HG03558 (cell line): Measurements from ENCODE around the gene ZNF331.

Experiments
- ATAC-seq: cut with Tn5 transposase; IDR thresholded peaks from one replicate; pipeline ENCODE4 v1.9.1; 2021; ENCODE audit warnings: moderate number of reproducible peaks; ENCODE audit not compliant: unreplicated experiment; ENCODE audit errors: extremely low read depth

ZNF331 gene

GRCh38 chr19:53555352-53555751 is 17.4 kb downstream of the ZNF331 start:
- no peak for ATAC-seq

DNA sequence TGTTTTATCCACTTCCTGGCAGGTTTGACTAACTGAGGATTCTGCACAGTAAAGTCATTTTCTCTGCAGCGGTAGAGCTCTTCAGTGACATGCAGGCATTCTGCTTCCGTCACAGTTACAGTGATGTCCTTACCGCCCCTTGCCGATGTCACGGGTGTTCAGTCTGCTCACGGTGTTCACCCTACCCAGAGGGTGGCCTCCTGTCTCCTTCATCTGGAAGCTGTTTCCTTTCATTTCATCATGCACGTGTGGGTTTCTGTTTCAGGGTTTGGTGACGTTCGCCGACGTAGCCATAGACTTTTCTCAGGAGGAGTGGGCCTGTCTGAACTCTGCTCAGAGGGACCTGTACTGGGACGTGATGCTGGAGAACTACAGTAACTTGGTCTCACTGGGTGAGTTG is 33.4 kb downstream of the ZNF331 start:
- ATAC-seq: no peak

- no peak for ATAC-seq
These were observed 39.2 kb downstream of the ZNF331 start for GRCh38 chr19:53576941-53577653.

DNA sequence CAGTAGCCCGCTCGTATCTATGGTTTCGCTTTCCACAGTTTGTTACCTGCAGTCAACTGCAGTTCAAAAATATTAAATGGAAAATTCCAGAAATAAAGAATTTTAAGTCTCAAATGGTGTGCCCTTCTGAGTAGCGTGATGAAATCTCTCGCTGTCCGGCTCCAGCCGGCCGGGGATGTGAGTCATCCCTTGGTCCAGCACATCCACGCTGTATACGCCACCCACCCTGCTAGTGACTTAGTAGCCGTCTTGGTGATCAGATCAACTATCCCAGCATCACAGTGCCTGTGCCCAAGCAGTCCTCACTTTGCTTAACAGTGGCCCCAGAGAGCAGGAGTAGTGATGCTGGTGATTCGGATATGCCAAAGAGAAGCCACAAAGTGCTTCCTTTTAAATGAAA is 40.0 kb downstream of the ZNF331 start:
- ATAC-seq: no peak

DNA sequence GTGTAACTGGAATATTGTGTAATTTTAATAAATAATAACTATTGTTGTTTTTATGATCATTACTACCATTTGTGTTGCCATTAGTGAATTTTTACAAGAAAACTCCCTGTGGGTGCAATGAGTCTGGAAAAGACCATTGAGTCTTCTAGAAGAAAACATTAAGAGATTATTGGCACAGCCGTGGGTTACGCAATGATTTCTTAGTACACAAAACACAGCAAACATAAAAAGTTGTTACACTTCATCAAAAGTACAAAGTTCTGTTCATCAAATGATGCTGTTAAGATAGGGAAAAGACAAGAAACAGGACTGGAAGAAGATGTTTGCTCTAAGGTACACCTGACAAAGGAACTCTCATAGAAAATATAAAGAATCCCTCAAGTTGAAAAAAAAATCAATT is 41.6 kb downstream of the ZNF331 start:
- no peak for ATAC-seq

GRCh38 chr19:53580871-53581835 is 43.2 kb downstream of the ZNF331 start:
- ATAC-seq: no peak

- no peak for ATAC-seq
These were observed 43.9 kb downstream of the ZNF331 start for GRCh38 chr19:53581871-53582279.

DNA sequence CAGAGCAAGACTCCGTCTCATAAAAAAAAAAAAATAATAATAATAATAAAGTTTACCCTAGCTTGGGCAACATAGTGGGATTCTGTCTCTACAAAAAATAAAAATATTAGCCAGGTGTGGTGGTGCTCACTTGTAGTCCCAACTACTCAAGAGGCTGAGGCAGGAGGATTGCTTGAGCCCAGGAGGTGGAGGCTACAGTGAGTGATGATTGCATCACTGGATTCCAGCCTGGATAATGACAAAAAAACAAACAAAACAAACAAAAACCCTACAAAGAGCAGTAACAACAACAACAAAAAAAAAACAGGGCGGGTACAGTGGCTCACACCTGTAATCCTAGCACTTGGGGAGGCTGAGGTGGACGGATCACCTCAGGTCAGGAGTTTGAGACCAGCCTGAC is 45.2 kb downstream of the ZNF331 start:
- ATAC-seq: no peak

DNA sequence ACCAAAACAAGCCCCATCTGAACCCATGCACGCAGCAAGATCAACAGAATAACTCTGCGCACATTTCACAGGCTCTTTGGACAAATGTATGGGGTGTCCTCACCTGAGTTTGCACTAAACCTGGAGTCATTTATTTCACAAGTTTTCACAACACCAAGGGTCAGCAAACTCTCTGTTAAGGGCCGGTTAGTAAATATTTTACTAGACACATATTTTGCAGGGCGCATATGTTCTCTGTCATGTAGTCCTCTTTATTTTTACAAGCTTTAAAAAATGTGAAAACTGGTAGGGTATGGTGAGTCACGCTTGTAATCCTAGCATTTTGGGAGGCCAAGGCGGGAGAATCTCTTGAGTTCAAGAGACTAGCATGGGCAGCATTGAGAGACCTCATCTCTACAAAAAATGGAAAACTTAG is 48.3 kb downstream of the ZNF331 start:
- ATAC-seq: no peak

GRCh38 chr19:53594811-53595509 is 57.0 kb downstream of the ZNF331 start:
- ATAC-seq: no peak

DNA sequence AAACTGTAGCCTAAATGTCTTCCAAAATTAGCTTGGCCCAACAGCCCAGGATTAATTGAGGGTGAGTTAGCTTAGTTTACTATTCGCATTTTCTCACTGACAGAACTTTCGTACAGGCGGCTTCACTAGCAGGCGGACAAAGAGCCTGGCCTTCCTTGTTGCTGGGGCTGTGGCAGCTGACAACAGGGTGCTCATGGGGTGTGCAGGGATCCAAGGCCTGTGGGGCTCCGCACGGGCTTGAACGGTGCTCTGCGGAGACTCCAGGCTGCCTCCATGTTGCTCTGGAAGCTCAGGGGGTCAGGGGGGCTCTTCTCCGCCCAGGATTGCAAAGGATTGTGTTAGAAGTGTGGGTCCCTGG is 57.5 kb downstream of the ZNF331 start:
- ATAC-seq: no peak

DNA sequence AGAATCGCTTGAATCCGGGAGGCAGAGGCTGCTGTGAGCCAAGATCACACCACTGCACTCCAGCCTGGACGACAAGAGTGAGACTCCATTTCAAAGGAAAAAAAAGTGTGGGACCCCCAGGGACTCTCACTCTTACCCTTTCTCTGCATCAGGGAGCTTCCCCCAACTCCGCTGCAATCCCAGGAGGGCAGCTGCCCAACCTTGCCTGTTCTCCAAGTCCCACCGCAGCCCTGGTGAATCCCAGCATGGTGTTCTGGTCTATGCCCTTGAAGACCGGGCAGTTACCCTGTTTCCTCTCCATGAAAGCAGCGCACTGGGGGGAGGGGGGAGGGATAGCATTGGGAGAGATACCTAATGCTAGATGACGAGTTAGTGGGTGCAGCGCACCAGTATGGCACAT is 58.1 kb downstream of the ZNF331 start:
- ATAC-seq: no peak

DNA sequence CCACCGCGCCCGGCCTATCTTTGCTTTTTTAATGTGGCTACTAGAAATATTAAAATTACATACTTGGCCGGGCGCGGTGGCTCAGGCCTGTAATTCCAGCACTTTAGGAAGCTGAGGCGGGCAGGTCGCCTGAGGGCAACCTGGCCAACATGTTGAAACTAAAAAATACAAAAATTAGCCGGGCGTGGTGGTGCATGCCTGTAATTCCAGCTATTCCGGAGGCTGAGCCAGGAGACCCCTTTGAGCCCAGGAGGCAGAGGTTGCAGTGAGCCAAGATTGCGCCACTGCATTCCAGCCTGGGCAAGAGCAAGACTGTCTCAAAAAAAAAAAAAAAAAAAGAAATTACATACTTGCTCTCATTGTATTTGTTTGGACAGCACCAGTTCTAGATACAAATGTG is 59.1 kb downstream of the ZNF331 start:
- ATAC-seq: no peak

DNA sequence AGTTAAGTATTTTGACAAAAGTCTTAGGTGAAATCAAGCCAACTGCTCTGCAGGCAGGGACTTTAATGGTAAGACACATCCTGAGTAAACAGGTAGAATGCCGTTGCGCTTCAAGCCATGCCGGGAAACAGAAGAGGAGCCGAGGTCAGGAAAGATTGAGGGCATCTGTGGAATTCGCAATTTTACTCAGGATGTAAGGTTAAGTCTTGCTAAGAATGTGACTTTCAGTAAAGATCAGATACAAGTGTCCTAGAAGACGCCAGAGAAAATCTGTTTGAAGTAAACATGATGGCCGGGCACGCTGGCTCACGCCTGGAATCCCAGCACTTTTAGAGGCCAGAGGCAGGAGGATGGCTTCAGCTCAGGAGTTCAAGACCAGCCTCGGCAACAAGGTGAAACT is 60.4 kb downstream of the ZNF331 start:
- ATAC-seq: no peak

GRCh38 chr19:53600217-53600616 is 62.3 kb downstream of the ZNF331 start:
- no peak for ATAC-seq

DNA sequence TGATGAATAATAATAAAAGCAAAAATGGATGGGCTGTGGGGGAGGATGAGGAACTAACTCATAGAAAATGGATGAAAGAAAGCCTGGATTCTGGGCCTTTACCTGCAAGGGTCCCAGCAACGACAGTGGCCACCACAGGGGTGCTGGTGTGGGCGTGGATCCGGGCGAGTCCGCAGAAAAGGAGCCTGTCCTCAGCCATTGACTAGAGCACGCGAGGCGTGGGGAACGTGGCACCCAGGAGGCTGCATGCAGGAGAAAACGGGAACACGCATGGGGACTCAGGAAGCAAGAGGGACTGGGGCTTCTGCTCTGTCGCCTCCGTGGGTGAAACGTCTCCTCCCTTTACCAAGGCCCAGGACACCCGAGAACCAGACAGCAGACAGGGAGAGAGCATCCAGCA is 68.1 kb downstream of the ZNF331 start:
- no peak for ATAC-seq

DNA sequence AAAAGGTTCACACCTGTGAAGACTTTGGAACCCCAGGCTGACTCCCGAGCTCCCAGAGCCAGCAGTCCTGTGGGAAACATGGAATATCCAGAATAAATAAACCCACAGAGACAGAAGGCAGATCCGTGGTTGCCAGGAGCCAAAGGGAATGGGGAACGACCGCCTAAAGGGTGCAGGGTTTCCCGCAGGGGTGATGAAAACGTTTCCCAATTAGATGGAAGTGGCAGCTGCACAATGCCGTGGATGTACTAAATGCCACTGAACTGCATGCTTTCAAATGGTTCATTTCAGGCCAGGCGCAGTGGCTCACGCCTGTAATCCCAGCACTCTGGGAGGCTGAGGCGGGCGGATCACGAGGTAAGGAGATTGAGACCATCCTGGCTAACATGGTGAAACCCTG is 70.4 kb downstream of the ZNF331 start:
- no peak for ATAC-seq

GRCh38 chr19:53612762-53613526 is 75.0 kb downstream of the ZNF331 start:
- ATAC-seq: no peak

- ATAC-seq: no peak
These were observed 84.2 kb downstream of the ZNF331 start for GRCh38 chr19:53621885-53622740.
